ENCODE measurements around the gene NOC4L.

NOC4L gene

GRCh38 chr12:132111654-132112304, 32.5 kb upstream of the NOC4L start:
- DNase-seq (ENCODE audit: low read depth): no peak
- TF ChIP-seq CTCF (conservative IDR thresholded peaks at IDR 0.05; ENCODE audit: low read depth, low read length): no peak
- H3K4me3 ChIP-seq (ENCODE audit: low read length): no peak overlapping the region

- no peak for TF ChIP-seq CTCF (conservative IDR thresholded peaks at IDR 0.05; ENCODE audit: low read depth, low read length)
- no peak for DNase-seq (ENCODE audit: low read depth)
- no peak overlapping the region for H3K4me3 ChIP-seq (ENCODE audit: low read length)
Observed at GRCh38 chr12:132114667-132115066, 29.6 kb upstream of the NOC4L start.

- TF ChIP-seq CTCF (conservative IDR thresholded peaks at IDR 0.05; ENCODE audit: low read depth, low read length): no peak
- no peak for DNase-seq (ENCODE audit: low read depth)
- no peak overlapping the region for H3K4me3 ChIP-seq (ENCODE audit: low read length)
Observed at GRCh38 chr12:132115500-132115899, 28.8 kb upstream of the NOC4L start.

- TF ChIP-seq CTCF (conservative IDR thresholded peaks at IDR 0.05; ENCODE audit: low read depth, low read length): no peak
- DNase-seq (ENCODE audit: low read depth): no peak
- H3K4me3 ChIP-seq (ENCODE audit: low read length): no peak overlapping the region
Observed at GRCh38 chr12:132116709-132117557, 27.3 kb upstream of the NOC4L start.

- DNase-seq (ENCODE audit: low read depth): no peak
- no peak overlapping the region for H3K4me3 ChIP-seq (ENCODE audit: low read length)
- TF ChIP-seq CTCF (conservative IDR thresholded peaks at IDR 0.05; ENCODE audit: low read depth, low read length): no peak
Observed at GRCh38 chr12:132117558-132117875, 26.7 kb upstream of the NOC4L start.

- DNase-seq (ENCODE audit: low read depth): no peak
- TF ChIP-seq CTCF (conservative IDR thresholded peaks at IDR 0.05; ENCODE audit: low read depth, low read length): no peak
- no peak overlapping the region for H3K4me3 ChIP-seq (ENCODE audit: low read length)
Observed at GRCh38 chr12:132118876-132119275, 25.4 kb upstream of the NOC4L start.

GRCh38 chr12:132121283-132121682, 23.0 kb upstream of the NOC4L start:
- TF ChIP-seq CTCF (conservative IDR thresholded peaks at IDR 0.05; ENCODE audit: low read depth, low read length): no peak
- no peak overlapping the region for H3K4me3 ChIP-seq (ENCODE audit: low read length)
- no peak for DNase-seq (ENCODE audit: low read depth)

All from retinal pigment epithelial cell (primary cell).